KG1 (cell line): ENCODE measurements around the gene PPP4R4.

Source experiments
- DNase-seq: peaks from one replicate; lab custom pipeline; 2025; lab: John Stamatoyannopoulos, UW

PPP4R4 gene

GRCh38 chr14:94307410-94307992 is 133.4 kb downstream of the PPP4R4 start:
- no peak for DNase-seq

GRCh38 chr14:94309721-94310120 is 135.6 kb downstream of the PPP4R4 start:
- DNase-seq = no peak

- DNase-seq = no peak
Measured at GRCh38 chr14:94310248-94310647, 136.1 kb downstream of the PPP4R4 start.

GRCh38 chr14:94312481-94313246 is 138.5 kb downstream of the PPP4R4 start:
- DNase-seq = no peak

GRCh38 chr14:94313991-94314655 is 140.0 kb downstream of the PPP4R4 start:
- no peak for DNase-seq

GRCh38 chr14:94314890-94315289 is 140.8 kb downstream of the PPP4R4 start:
- no peak for DNase-seq

GRCh38 chr14:94316692-94317091 is 142.6 kb downstream of the PPP4R4 start:
- DNase-seq = no peak

- no peak for DNase-seq
Measured at GRCh38 chr14:94317259-94317658, 143.1 kb downstream of the PPP4R4 start.

- no peak for DNase-seq
Measured at GRCh38 chr14:94320243-94320642, 146.1 kb downstream of the PPP4R4 start.

- DNase-seq = no peak
Measured at GRCh38 chr14:94321421-94322271, 147.5 kb downstream of the PPP4R4 start.

GRCh38 chr14:94322648-94323570 is 148.8 kb downstream of the PPP4R4 start, which contains the start of gene SERPINA6:
TSS of gene SERPINA6 (minus strand) at chr14:94323336. CDS start at chr14:94314648, 8,688 bp downstream.
- no peak for DNase-seq

- DNase-seq = no peak
Measured at GRCh38 chr14:94328196-94328595, 154.1 kb downstream of the PPP4R4 start.
